Measurements from ENCODE around the gene SAXO1. TPM values are rescaled to one million over a fixed set of nuclear protein-coding genes. Genes with fewer than 3 reads are reported as not detected.
"Not testable (repeated sequence)": the region's sequence is repeated elsewhere in the genome, so short reads cannot be mapped to it uniquely, and the experiment has no call there.

The SAXO1 gene
- total RNA-seq, 1 donor from 2014 or later, result 0.10 TPM

- DNase-seq, result no peak
Observed at GRCh38 chr9:18970393-18970792, 62.6 kb downstream of the SAXO1 start.

- peak; percentile 91 for DNase-seq
Observed at GRCh38 chr9:18969128-18969527, 63.9 kb downstream of the SAXO1 start.

- no peak for DNase-seq
Observed at GRCh38 chr9:18955626-18956025, 77.4 kb downstream of the SAXO1 start.

- no peak for DNase-seq
Observed at GRCh38 chr9:18951936-18952335, 81.1 kb downstream of the SAXO1 start.

- no peak for DNase-seq
Observed at GRCh38 chr9:18947892-18948339, 85.1 kb downstream of the SAXO1 start.

- no peak for DNase-seq
Observed at GRCh38 chr9:18942801-18943200, 90.2 kb downstream of the SAXO1 start.

GRCh38 chr9:18941060-18941740 lies 91.8 kb downstream of the SAXO1 start:
- no peak for DNase-seq

GRCh38 chr9:18939943-18940342 lies 93.1 kb downstream of the SAXO1 start:
- no peak for DNase-seq

GRCh38 chr9:18936094-18936871 lies 96.7 kb downstream of the SAXO1 start:
- DNase-seq, result no peak

GRCh38 chr9:18935541-18935940 lies 97.5 kb downstream of the SAXO1 start:
- DNase-seq, result no peak

- not testable (repeated sequence) for DNase-seq
Observed at GRCh38 chr9:18930611-18931010, 102.4 kb downstream of the SAXO1 start.

- no peak for DNase-seq
Observed at GRCh38 chr9:18928711-18929110, 104.3 kb downstream of the SAXO1 start.

GRCh38 chr9:18926513-18926912 lies 106.5 kb downstream of the SAXO1 start:
- no peak for DNase-seq

- DNase-seq, result no peak
Observed at GRCh38 chr9:18925880-18926279, 107.1 kb downstream of the SAXO1 start.

- DNase-seq, result no peak
Observed at GRCh38 chr9:18923671-18924430, 109.2 kb downstream of the SAXO1 start.

GRCh38 chr9:18923167-18923566 lies 109.8 kb downstream of the SAXO1 start:
- no peak for DNase-seq

GRCh38 chr9:18922161-18922885 lies 110.7 kb downstream of the SAXO1 start:
- no peak for DNase-seq

GRCh38 chr9:18921366-18922075 lies 111.5 kb downstream of the SAXO1 start:
- DNase-seq, result peak; percentile 70

GRCh38 chr9:18920141-18921084 lies 112.6 kb downstream of the SAXO1 start:
- peak; percentile 82 for DNase-seq

GRCh38 chr9:18911714-18912342 lies 121.2 kb downstream of the SAXO1 start:
- no peak for DNase-seq
